ENCODE measurements around the gene SEC61A2.

GRCh38 chr10:12158111-12158510, 28.6 kb downstream of the SEC61A2 start:
- TF ChIP-seq, protein P1, sequence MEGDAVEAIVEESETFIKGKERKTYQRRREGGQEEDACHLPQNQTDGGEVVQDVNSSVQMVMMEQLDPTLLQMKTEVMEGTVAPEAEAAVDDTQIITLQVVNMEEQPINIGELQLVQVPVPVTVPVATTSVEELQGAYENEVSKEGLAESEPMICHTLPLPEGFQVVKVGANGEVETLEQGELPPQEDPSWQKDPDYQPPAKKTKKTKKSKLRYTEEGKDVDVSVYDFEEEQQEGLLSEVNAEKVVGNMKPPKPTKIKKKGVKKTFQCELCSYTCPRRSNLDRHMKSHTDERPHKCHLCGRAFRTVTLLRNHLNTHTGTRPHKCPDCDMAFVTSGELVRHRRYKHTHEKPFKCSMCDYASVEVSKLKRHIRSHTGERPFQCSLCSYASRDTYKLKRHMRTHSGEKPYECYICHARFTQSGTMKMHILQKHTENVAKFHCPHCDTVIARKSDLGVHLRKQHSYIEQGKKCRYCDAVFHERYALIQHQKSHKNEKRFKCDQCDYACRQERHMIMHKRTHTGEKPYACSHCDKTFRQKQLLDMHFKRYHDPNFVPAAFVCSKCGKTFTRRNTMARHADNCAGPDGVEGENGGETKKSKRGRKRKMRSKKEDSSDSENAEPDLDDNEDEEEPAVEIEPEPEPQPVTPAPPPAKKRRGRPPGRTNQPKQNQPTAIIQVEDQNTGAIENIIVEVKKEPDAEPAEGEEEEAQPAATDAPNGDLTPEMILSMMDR (conservative IDR thresholded peaks at IDR 0.05; ENCODE audit: low read depth, low read length), result no peak
- no peak for TF ChIP-seq POLR2A (IDR thresholded peaks at IDR 0.05; ENCODE audit: low read depth, low read length)
- no peak for TF ChIP-seq MAZ (IDR thresholded peaks at IDR 0.05; ENCODE audit: borderline replicate concordance, low read depth, low read length)
- no peak for TF ChIP-seq BHLHE40 (IDR thresholded peaks at IDR 0.05; ENCODE audit: low read depth, low read length)
- no peak for TF ChIP-seq RCOR1 (IDR thresholded peaks at IDR 0.05; ENCODE audit: insufficient replicate concordance, low read length)
- no peak for TF ChIP-seq SMC3 (IDR thresholded peaks at IDR 0.05; ENCODE audit: low read depth, low read length)
